GM21526 (cell line): ENCODE data around the gene IFNA8.
"Not testable (repeated sequence)": the region's sequence is repeated elsewhere in the genome, so short reads cannot be mapped to it uniquely, and the experiment has no call there.

Experiments
- ATAC-seq: cut with Tn5 transposase; IDR thresholded peaks from one replicate; pipeline ENCODE4 v1.9.1; 2021; ENCODE audit warnings: moderate library complexity; ENCODE audit not compliant: unreplicated experiment, low FRiP score

The IFNA8 gene

GRCh38 chr9:21415493-21416267 is 6.8 kb downstream of the IFNA8 start:
- no peak for ATAC-seq

GRCh38 chr9:21428235-21428634 is 19.3 kb downstream of the IFNA8 start:
- ATAC-seq, result no peak

GRCh38 chr9:21429191-21429590 is 20.3 kb downstream of the IFNA8 start:
- no peak for ATAC-seq

- ATAC-seq, result peak; percentile 68
Observed at GRCh38 chr9:21432672-21433425, 23.9 kb downstream of the IFNA8 start.

- no peak for ATAC-seq
Observed at GRCh38 chr9:21434202-21435014, 25.5 kb downstream of the IFNA8 start.

- ATAC-seq, result not testable (repeated sequence)
Observed at GRCh38 chr9:21435015-21435383, 26.1 kb downstream of the IFNA8 start.

- no peak for ATAC-seq
Observed at GRCh38 chr9:21440139-21440538, 31.2 kb downstream of the IFNA8 start, which contains the start of gene IFNA1. Gene IFNA1, plus strand, starts transcription at chr9:21440439. Its CDS starts 69 bp downstream, at chr9:21440508.

- peak; percentile 78 for ATAC-seq
Observed at GRCh38 chr9:21443849-21444625, 35.1 kb downstream of the IFNA8 start.

GRCh38 chr9:21449312-21449711 is 40.4 kb downstream of the IFNA8 start:
- not testable (repeated sequence) for ATAC-seq

GRCh38 chr9:21450733-21451394 is 41.9 kb downstream of the IFNA8 start:
- ATAC-seq, result no peak

- ATAC-seq, result no peak
Observed at GRCh38 chr9:21452681-21453080, 43.8 kb downstream of the IFNA8 start.

- ATAC-seq, result no peak
Observed at GRCh38 chr9:21454149-21454548, 45.2 kb downstream of the IFNA8 start.

- ATAC-seq, result peak; percentile 92
Observed at GRCh38 chr9:21455320-21455719, 46.4 kb downstream of the IFNA8 start.
